Measurements from ENCODE around the gene TEPSIN. TPM values are rescaled to one million over a fixed set of nuclear protein-coding genes. Genes with fewer than 3 reads are reported as not detected.

The TEPSIN gene
- total and polyA plus RNA-seq, 2 of the 13 experiments (the other 11 are each of a cell fraction or from before 2014, with no cell fraction given), result 16.1 to 18.8 TPM

DNA sequence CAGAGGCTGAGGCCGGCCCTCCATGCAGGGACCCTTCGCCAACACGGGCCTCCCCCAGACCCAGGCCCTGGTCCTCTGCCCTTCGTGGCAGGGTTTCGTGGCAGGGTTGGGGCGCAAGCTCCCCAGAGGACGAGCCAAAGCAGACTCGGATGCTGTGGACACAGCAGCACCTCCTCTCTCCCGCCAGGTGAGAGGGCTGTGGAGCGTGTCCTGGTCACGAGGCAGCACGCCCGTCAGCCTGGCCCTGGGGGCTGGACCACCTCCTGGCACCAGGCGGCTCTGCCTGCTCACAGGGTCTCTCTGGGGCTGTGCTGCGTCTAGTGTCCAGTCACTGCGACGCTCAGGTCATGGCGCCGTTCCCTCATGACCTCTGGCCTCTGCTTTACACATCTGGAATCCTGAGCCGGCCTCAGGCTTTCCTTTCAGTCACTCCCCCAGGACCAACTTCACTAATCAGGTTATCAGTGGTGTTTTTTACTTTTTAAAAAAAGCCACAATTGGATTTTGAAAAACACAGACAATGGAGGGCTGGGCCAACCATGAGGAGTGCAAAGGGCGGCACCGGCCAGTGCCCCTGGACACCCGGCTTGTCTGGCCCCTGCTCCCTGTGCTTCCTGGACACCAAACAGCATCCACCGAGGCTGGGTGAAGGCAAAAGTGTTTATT is 5.6 kb upstream of the TEPSIN start (continued):
- TF ChIP-seq, protein P1, sequence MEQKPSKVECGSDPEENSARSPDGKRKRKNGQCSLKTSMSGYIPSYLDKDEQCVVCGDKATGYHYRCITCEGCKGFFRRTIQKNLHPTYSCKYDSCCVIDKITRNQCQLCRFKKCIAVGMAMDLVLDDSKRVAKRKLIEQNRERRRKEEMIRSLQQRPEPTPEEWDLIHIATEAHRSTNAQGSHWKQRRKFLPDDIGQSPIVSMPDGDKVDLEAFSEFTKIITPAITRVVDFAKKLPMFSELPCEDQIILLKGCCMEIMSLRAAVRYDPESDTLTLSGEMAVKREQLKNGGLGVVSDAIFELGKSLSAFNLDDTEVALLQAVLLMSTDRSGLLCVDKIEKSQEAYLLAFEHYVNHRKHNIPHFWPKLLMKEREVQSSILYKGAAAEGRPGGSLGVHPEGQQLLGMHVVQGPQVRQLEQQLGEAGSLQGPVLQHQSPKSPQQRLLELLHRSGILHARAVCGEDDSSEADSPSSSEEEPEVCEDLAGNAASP (CRISPR knock-in tag; IDR thresholded peaks at IDR 0.05; ENCODE audit: borderline replicate concordance), result no peak
- TF ChIP-seq, protein P2, sequence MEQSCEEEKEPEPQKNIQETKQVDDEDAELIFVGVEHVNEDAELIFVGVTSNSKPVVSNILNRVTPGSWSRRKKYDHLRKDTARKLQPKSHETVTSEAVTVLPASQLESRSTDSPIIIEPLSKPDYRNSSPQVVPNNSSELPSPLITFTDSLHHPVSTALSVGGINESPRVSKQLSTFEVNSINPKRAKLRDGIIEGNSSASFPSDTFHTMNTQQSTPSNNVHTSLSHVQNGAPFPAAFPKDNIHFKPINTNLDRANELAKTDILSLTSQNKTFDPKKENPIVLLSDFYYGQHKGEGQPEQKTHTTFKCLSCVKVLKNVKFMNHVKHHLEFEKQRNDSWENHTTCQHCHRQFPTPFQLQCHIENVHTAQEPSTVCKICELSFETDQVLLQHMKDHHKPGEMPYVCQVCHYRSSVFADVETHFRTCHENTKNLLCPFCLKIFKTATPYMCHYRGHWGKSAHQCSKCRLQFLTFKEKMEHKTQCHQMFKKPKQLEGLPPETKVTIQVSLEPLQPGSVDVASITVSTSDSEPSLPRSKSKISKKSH (CRISPR knock-in tag; IDR thresholded peaks at IDR 0.05; ENCODE audit: borderline replicate concordance), result no peak
- TF ChIP-seq, protein P3, sequence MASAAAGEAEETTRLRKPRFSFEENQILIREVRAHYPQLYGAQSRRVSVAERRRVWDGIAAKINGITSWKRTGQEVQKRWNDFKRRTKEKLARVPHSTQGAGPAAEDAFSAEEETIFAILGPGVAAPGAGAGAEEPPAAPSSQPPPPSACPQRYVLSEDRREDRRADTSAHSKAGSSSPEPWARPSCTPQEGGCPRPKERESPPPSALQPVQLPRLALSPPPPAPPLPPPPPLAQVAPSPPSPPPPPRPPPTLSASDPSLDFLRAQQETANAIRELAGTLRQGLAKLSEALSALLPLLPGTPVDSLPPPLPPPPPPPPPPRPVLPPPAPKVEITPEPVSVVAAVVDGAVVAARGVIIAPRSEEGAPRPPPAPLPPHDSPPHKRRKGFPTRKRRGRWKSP (CRISPR knock-in tag; IDR thresholded peaks at IDR 0.05), result no peak
- no peak for TF ChIP-seq JDP2 (CRISPR knock-in tag; IDR thresholded peaks at IDR 0.05; ENCODE audit: borderline replicate concordance)
- TF ChIP-seq, protein P4, sequence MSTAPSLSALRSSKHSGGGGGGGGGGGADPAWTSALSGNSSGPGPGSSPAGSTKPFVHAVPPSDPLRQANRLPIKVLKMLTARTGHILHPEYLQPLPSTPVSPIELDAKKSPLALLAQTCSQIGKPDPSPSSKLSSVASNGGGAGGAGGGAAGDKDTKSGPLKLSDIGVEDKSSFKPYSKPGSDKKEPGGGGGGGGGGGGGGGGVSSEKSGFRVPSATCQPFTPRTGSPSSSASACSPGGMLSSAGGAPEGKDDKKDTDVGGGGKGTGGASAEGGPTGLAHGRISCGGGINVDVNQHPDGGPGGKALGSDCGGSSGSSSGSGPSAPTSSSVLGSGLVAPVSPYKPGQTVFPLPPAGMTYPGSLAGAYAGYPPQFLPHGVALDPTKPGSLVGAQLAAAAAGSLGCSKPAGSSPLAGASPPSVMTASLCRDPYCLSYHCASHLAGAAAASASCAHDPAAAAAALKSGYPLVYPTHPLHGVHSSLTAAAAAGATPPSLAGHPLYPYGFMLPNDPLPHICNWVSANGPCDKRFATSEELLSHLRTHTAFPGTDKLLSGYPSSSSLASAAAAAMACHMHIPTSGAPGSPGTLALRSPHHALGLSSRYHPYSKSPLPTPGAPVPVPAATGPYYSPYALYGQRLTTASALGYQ (CRISPR knock-in tag; IDR thresholded peaks at IDR 0.05), result no peak
- TF ChIP-seq, protein P5, sequence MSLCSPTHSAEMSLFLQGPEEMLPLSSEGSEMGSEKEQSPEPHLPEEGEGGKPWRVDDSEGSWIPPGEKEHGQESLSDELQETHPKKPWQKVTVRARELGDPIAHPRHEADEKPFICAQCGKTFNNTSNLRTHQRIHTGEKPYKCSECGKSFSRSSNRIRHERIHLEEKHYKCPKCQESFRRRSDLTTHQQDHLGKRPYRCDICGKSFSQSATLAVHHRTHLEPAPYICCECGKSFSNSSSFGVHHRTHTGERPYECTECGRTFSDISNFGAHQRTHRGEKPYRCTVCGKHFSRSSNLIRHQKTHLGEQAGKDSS (CRISPR knock-in tag; IDR thresholded peaks at IDR 0.05; ENCODE audit: borderline replicate concordance, low read depth), result no peak
- TF ChIP-seq CBX5 (CRISPR knock-in tag; IDR thresholded peaks at IDR 0.05; ENCODE audit: borderline replicate concordance), result no peak
- TF ChIP-seq KAT7 (CRISPR knock-in tag; IDR thresholded peaks at IDR 0.05; ENCODE audit: borderline replicate concordance), result no peak
- TF ChIP-seq ZNF670 (CRISPR knock-in tag; IDR thresholded peaks at IDR 0.05; ENCODE audit: borderline replicate concordance), result 0 out of 2 replicates have a peak, but pooled peaks have one; percentile 35
- TF ChIP-seq NR3C1 (CRISPR knock-in tag; IDR thresholded peaks at IDR 0.05), result no peak
- TF ChIP-seq, protein P6, sequence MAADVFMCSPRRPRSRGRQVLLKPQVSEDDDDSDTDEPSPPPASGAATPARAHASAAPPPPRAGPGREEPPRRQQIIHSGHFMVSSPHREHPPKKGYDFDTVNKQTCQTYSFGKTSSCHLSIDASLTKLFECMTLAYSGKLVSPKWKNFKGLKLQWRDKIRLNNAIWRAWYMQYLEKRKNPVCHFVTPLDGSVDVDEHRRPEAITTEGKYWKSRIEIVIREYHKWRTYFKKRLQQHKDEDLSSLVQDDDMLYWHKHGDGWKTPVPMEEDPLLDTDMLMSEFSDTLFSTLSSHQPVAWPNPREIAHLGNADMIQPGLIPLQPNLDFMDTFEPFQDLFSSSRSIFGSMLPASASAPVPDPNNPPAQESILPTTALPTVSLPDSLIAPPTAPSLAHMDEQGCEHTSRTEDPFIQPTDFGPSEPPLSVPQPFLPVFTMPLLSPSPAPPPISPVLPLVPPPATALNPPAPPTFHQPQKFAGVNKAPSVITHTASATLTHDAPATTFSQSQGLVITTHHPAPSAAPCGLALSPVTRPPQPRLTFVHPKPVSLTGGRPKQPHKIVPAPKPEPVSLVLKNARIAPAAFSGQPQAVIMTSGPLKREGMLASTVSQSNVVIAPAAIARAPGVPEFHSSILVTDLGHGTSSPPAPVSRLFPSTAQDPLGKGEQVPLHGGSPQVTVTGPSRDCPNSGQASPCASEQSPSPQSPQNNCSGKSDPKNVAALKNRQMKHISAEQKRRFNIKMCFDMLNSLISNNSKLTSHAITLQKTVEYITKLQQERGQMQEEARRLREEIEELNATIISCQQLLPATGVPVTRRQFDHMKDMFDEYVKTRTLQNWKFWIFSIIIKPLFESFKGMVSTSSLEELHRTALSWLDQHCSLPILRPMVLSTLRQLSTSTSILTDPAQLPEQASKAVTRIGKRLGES (CRISPR knock-in tag; IDR thresholded peaks at IDR 0.05; ENCODE audit: borderline replicate concordance), result no peak
- no peak for TF ChIP-seq FLYWCH1 (CRISPR knock-in tag; IDR thresholded peaks at IDR 0.05)
- TF ChIP-seq, protein P7, sequence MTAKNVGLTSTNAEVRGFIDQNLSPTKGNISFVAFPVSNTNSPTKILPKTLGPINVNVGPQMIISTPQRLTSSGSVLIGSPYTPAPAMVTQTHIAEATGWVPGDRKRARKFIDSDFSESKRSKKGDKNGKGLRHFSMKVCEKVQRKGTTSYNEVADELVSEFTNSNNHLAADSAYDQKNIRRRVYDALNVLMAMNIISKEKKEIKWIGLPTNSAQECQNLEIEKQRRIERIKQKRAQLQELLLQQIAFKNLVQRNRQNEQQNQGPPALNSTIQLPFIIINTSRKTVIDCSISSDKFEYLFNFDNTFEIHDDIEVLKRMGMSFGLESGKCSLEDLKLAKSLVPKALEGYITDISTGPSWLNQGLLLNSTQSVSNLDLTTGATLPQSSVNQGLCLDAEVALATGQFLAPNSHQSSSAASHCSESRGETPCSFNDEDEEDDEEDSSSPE (CRISPR knock-in tag; IDR thresholded peaks at IDR 0.05), result no peak
- TF ChIP-seq FOXK1 (CRISPR knock-in tag; IDR thresholded peaks at IDR 0.05; ENCODE audit: borderline replicate concordance, low read depth), result no peak
- no peak for TF ChIP-seq ZNF629 (CRISPR knock-in tag; conservative IDR thresholded peaks at IDR 0.05)
